ENCODE data around the gene ANKRD6. TPM values are rescaled to one million over a fixed set of nuclear protein-coding genes. Genes with fewer than 3 reads are reported as not detected.

Gene ANKRD6
- total and polyA plus RNA-seq, 2 experiments from 2014 or later: 9.3 to 20.9 TPM

DNA sequence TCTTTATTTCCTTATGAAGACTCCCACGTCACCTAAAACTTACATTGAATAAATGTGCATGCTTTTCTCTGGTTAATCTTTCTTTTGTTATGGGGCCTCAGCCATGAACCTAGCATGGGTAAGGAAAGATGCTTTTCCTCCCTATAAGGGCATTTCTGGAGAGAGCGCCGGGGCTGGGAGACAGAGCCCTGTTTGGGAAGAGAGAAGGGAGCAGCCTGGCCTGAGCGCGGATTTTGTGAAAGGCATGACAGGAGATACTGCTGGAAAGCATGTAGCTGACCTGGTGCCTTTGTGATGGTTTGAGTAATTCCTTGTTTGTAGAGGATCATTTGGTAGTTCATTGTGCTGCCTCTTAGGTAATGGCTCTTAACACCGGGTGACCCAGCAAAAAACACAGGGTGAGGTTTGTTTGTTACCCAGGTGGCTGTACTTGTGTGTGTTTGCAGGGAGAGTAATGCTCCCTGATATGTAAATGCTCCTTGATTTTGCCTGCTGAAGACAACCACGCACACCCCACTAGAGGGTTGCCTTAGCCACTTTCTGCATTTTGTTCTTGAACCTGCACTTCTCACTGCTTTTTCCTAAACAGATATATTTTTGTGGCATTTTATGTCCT, 59.2 kb downstream of the ANKRD6 start:
- Histone ChIP-seq H2AFZ (no peak overlapping the region), H3K4me1 (ENCODE audit: insufficient read depth) (no peaks in the 10 kb centered on the region), H3K27me3 (no peaks in the 10 kb centered on the region), H3K36me3 (replicated peaks; ENCODE audit: insufficient read depth, low read depth) (no peaks in the 10 kb centered on the region), H3K9me3 (ENCODE audit: low read depth) (no peaks in the 10 kb centered on the region), H3K27ac (no peak overlapping the region), H3K79me2 (peaks cover 1% of the 10 kb centered on the region), H3K9me2 (replicated peaks; ENCODE audit: insufficient read depth) (no peaks in the 10 kb centered on the region), H3K4me2 (no peak overlapping the region), H4K20me1 (ENCODE audit: insufficient read depth, poor library complexity, severe bottlenecking) (no peaks in the 10 kb centered on the region), H3K4me3 (no peak overlapping the region)
- TF ChIP-seq, protein P1, sequence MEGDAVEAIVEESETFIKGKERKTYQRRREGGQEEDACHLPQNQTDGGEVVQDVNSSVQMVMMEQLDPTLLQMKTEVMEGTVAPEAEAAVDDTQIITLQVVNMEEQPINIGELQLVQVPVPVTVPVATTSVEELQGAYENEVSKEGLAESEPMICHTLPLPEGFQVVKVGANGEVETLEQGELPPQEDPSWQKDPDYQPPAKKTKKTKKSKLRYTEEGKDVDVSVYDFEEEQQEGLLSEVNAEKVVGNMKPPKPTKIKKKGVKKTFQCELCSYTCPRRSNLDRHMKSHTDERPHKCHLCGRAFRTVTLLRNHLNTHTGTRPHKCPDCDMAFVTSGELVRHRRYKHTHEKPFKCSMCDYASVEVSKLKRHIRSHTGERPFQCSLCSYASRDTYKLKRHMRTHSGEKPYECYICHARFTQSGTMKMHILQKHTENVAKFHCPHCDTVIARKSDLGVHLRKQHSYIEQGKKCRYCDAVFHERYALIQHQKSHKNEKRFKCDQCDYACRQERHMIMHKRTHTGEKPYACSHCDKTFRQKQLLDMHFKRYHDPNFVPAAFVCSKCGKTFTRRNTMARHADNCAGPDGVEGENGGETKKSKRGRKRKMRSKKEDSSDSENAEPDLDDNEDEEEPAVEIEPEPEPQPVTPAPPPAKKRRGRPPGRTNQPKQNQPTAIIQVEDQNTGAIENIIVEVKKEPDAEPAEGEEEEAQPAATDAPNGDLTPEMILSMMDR (IDR thresholded peaks at IDR 0.05; ENCODE audit: poor library complexity): no peak
- TF ChIP-seq EZH2 (IDR thresholded peaks at IDR 0.05; ENCODE audit: borderline replicate concordance) (no peak), EZH2phosphoT487 (IDR thresholded peaks at IDR 0.05; ENCODE audit: low read depth, severe bottlenecking, unreplicated experiment) (no peak)
- 68% methylated on average over 7 of the region's 7 CpGs for WGBS (ENCODE audit: low lambda C conversion rate, missing lambda C conversion rate)
- no peak for DNase-seq (ENCODE audit: low spot score)

DNA sequence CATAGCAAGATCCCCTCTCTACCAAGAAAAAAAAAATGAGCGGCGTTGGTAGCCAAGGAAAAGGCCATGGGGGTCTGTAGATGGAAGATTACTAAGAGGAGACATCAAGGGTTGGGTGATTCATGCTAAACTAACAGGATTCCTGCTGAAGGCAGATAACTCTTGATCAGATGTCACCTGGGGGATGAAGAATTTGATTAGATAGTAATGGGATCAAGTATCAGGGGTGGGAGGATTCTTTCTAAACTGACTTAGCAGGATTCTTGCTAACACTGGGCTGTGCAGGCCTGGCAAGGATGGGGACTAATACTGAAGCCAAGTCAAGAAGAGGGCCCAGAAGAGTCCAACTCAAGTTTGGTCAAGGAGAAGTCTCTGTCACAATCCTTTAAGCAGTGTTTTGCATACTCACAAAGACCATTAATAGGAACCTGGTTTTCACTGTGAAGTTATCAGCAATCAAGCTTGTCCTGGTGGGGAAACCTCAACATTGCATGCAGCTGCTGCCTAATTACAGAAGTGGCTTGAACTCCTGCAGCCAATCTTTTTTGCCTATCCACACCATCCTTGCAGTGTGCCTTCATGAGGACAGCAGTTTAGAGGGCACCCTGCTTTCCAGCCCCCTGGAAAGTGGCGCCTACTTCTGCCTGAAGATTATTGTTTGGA, 61.3 kb downstream of the ANKRD6 start:
- no peak for DNase-seq (ENCODE audit: low spot score)
- Histone ChIP-seq H3K36me3 (replicated peaks; ENCODE audit: insufficient read depth, low read depth) (no peaks in the 10 kb centered on the region), H3K4me2 (no peak overlapping the region), H3K79me2 (no peaks in the 10 kb centered on the region), H3K4me1 (ENCODE audit: insufficient read depth) (no peaks in the 10 kb centered on the region), H3K27ac (no peak overlapping the region), H3K4me3 (no peak overlapping the region), H4K20me1 (ENCODE audit: insufficient read depth, poor library complexity, severe bottlenecking) (no peaks in the 10 kb centered on the region), H2AFZ (no peak overlapping the region), H3K9me3 (ENCODE audit: low read depth) (no peaks in the 10 kb centered on the region), H3K9me2 (replicated peaks; ENCODE audit: insufficient read depth) (no peaks in the 10 kb centered on the region), H3K27me3 (no peaks in the 10 kb centered on the region)
- WGBS (ENCODE audit: low lambda C conversion rate, missing lambda C conversion rate): 86% methylated on average over 3 of the region's 3 CpGs
- TF ChIP-seq EZH2 (IDR thresholded peaks at IDR 0.05; ENCODE audit: borderline replicate concordance): no peak
- TF ChIP-seq EZH2phosphoT487 (IDR thresholded peaks at IDR 0.05; ENCODE audit: low read depth, severe bottlenecking, unreplicated experiment): no peak
- TF ChIP-seq, protein P1 (IDR thresholded peaks at IDR 0.05; ENCODE audit: poor library complexity): no peak

DNA sequence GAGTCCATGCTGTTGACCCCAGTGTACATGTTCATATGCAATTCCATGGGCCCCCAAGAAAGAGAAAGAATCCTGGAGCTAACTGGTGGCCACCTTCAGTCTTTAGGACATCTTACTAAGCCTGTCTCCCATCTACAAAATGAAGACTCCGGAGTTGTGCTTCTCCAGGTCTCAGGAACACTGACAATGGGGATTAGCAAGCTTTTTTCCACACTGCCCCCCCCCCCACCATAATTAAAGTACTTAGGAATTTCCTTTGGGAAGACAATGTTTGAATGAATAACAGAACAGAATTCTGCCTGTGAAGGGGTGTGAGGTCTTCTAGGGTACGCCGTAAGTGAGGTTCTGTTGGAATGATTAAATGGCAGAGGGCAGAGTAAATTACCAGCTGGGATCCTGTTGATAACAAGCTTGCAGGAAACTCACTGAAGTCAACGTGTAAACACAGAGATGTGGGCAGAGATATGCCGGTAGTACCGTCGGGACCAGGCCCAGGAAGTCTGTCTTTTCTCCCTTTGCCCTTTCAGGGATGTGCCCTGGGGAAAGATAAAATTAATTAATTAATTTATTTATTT, 63.1 kb downstream of the ANKRD6 start:
- H3K4me2 ChIP-seq: no peak overlapping the region
- no peak overlapping the region for H3K27ac ChIP-seq
- H2AFZ ChIP-seq: no peak overlapping the region
- H3K4me1 ChIP-seq (ENCODE audit: insufficient read depth): peaks cover 11% of the 10 kb centered on the region
- TF ChIP-seq EZH2 (IDR thresholded peaks at IDR 0.05; ENCODE audit: borderline replicate concordance): no peak
- TF ChIP-seq, protein P1 (IDR thresholded peaks at IDR 0.05; ENCODE audit: poor library complexity): no peak
- TF ChIP-seq EZH2phosphoT487 (IDR thresholded peaks at IDR 0.05; ENCODE audit: low read depth, severe bottlenecking, unreplicated experiment): no peak
- no peak for DNase-seq (ENCODE audit: low spot score)
- no peaks in the 10 kb centered on the region for H3K36me3 ChIP-seq (replicated peaks; ENCODE audit: insufficient read depth, low read depth)
- H3K79me2 ChIP-seq: no peaks in the 10 kb centered on the region
- no peaks in the 10 kb centered on the region for H3K27me3 ChIP-seq
- WGBS (ENCODE audit: low lambda C conversion rate, missing lambda C conversion rate): 30% methylated on average over 7 of the region's 7 CpGs
- H3K9me2 ChIP-seq (replicated peaks; ENCODE audit: insufficient read depth): no peaks in the 10 kb centered on the region
- no peaks in the 10 kb centered on the region for H3K9me3 ChIP-seq (ENCODE audit: low read depth)
- H4K20me1 ChIP-seq (ENCODE audit: insufficient read depth, poor library complexity, severe bottlenecking): no peaks in the 10 kb centered on the region
- H3K4me3 ChIP-seq: no peak overlapping the region
